ENCODE data around the gene COL6A3. TPM values are rescaled to one million over a fixed set of nuclear protein-coding genes. Genes with fewer than 3 reads are reported as not detected.
A peak's percentile ranks its signal among the peaks of the same experiment; 100 is the strongest.

Gene COL6A3
- polyA plus RNA-seq, 3 donors, result not detected

- peak overlapping the region in 1 of 7 donors; percentile 0 for H3K27ac Mint-ChIP-seq
- 80% methylated on average over 11 of the region's 20 CpGs for WGBS (ENCODE audit: insufficient coverage)
- no peaks in the 10 kb centered on the region for H3K27me3 ChIP-seq (ENCODE audit: control insufficient read depth in 2 of 2, insufficient read depth in 2 of 2, low read length in 2 of 2)
Observed at GRCh38 chr2:237451643-237452469, 37.9 kb upstream of the COL6A3 start.

GRCh38 chr2:237450583-237450982 lies 36.6 kb upstream of the COL6A3 start:
- Mint-ChIP-seq H3K27me3 (ENCODE audit: low read depth in 3 of 3) (peaks cover 1 to 4% (median 3%) of the 10 kb centered on the region in 3 donors), H3K4me3 (no peak overlapping the region), H3K4me1 (peaks cover 7% of the 10 kb centered on the region), H3K9me3 (peaks cover 0 to 6% (median 0%) of the 10 kb centered on the region in 7 donors), H3K36me3 (no peaks in the 10 kb centered on the region), H3K27ac (no peak overlapping the region)
- H3K4me3 ChIP-seq (replicated peaks in 1 of 3; ENCODE audit: low read depth in 2 of 3, low read length in 3 of 3), result no peak overlapping the region
- no peaks in the 10 kb centered on the region for H4K20me1 ChIP-seq (ENCODE audit: insufficient read depth, low read length)
- intact Hi-C loops (cut with micrococcal nuclease), result no loop called here
- no peak overlapping the region for H2AFZ ChIP-seq (ENCODE audit: insufficient read depth, low read depth, low read length, poor library complexity, severe bottlenecking)
- H3K27me3 ChIP-seq (ENCODE audit: control insufficient read depth in 2 of 2, insufficient read depth in 2 of 2, low read length in 2 of 2), result no peaks in the 10 kb centered on the region
- no peak overlapping the region for H3K9ac ChIP-seq (ENCODE audit: insufficient read depth, low read length, poor library complexity, severe bottlenecking)
- H3K79me2 ChIP-seq (ENCODE audit: insufficient read depth, low read length), result no peaks in the 10 kb centered on the region
- no peaks in the 10 kb centered on the region for H3K9me3 ChIP-seq (replicated peaks in 1 of 2; ENCODE audit: control insufficient read depth in 1 of 2, insufficient read depth in 1 of 2, low read length in 2 of 2)
- no peaks in the 10 kb centered on the region for H3K36me3 ChIP-seq (replicated peaks in 1 of 2; ENCODE audit: control insufficient read depth in 1 of 2, insufficient read depth in 2 of 2, low read length in 2 of 2)
- H3K4me2 ChIP-seq (replicated peaks; ENCODE audit: extremely low read depth, low read length, poor library complexity, severe bottlenecking), result no peak overlapping the region
- DNase-seq, result no peak
- H3K4me1 ChIP-seq (ENCODE audit: control insufficient read depth in 1 of 2, insufficient read depth in 2 of 2, low read length in 2 of 2), result no peaks in the 10 kb centered on the region
- WGBS (ENCODE audit: insufficient coverage), result 97% methylated on average over 11 of the region's 13 CpGs
- H3K27ac ChIP-seq (ENCODE audit: low read depth in 1 of 2, low read length in 2 of 2), result no peak overlapping the region
- no peak for TF ChIP-seq CTCF (IDR thresholded peaks at IDR 0.05)

More at GRCh38 chr2:237451643-237452469, 37.9 kb upstream of the COL6A3 start:
- Histone ChIP-seq H3K4me2 (replicated peaks; ENCODE audit: extremely low read depth, low read length, poor library complexity, severe bottlenecking) (no peak overlapping the region), H3K4me3 (replicated peaks in 1 of 3; ENCODE audit: low read depth in 2 of 3, low read length in 3 of 3) (no peak overlapping the region), H3K9me3 (replicated peaks in 1 of 2; ENCODE audit: control insufficient read depth in 1 of 2, insufficient read depth in 1 of 2, low read length in 2 of 2) (no peaks in the 10 kb centered on the region), H3K4me1 (ENCODE audit: control insufficient read depth in 1 of 2, insufficient read depth in 2 of 2, low read length in 2 of 2) (no peaks in the 10 kb centered on the region), H3K36me3 (replicated peaks in 1 of 2; ENCODE audit: control insufficient read depth in 1 of 2, insufficient read depth in 2 of 2, low read length in 2 of 2) (no peaks in the 10 kb centered on the region), H4K20me1 (ENCODE audit: insufficient read depth, low read length) (no peaks in the 10 kb centered on the region), H3K9ac (ENCODE audit: insufficient read depth, low read length, poor library complexity, severe bottlenecking) (no peak overlapping the region), H3K79me2 (ENCODE audit: insufficient read depth, low read length) (no peaks in the 10 kb centered on the region), H3K27ac (ENCODE audit: low read depth in 1 of 2, low read length in 2 of 2) (no peak overlapping the region), H2AFZ (ENCODE audit: insufficient read depth, low read depth, low read length, poor library complexity, severe bottlenecking) (no peak overlapping the region)
- DNase-seq, result no peak
- H3K4me1 Mint-ChIP-seq, result peaks cover 7% of the 10 kb centered on the region
- peaks cover 3 to 4% (median 4%) of the 10 kb centered on the region in 3 donors for H3K27me3 Mint-ChIP-seq (ENCODE audit: low read depth in 3 of 3)
- no peak for TF ChIP-seq CTCF (IDR thresholded peaks at IDR 0.05)
- no peaks in the 10 kb centered on the region for H3K36me3 Mint-ChIP-seq
- peaks cover 0 to 6% (median 0%) of the 10 kb centered on the region in 7 donors for H3K9me3 Mint-ChIP-seq
- no peak overlapping the region for H3K4me3 Mint-ChIP-seq
- intact Hi-C loops (cut with micrococcal nuclease), result no loop called here

All from CD14-positive monocyte (primary cell).